ENCODE data around the gene LAMTOR3. TPM values are rescaled to one million over a fixed set of nuclear protein-coding genes. Genes with fewer than 3 reads are reported as not detected.

LAMTOR3 gene
- polyA plus RNA-seq, 1 of the 3 experiments (the other 2 are of a cell fraction) = 20.8 TPM

- TF ChIP-seq SIN3A (IDR thresholded peaks at IDR 0.05; ENCODE audit: borderline replicate concordance, low read depth, low read length) = no peak
- TF ChIP-seq SMC3 (IDR thresholded peaks at IDR 0.05; ENCODE audit: low read depth, low read length) = no peak
- TF ChIP-seq TEAD4 (IDR thresholded peaks at IDR 0.05; ENCODE audit: borderline replicate concordance, insufficient read depth) = no peak
- TF ChIP-seq NRF1 (IDR thresholded peaks at IDR 0.05; ENCODE audit: low read depth, low read length) = no peak
- no peak for TF ChIP-seq TAF1 (IDR thresholded peaks at IDR 0.05; ENCODE audit: borderline replicate concordance, low read depth, low read length)
- no peak for TF ChIP-seq FOXM1 (IDR thresholded peaks at IDR 0.05; ENCODE audit: low read depth)
- no peak for TF ChIP-seq NFIC (IDR thresholded peaks at IDR 0.05; ENCODE audit: borderline replicate concordance)
- TF ChIP-seq, protein P1, sequence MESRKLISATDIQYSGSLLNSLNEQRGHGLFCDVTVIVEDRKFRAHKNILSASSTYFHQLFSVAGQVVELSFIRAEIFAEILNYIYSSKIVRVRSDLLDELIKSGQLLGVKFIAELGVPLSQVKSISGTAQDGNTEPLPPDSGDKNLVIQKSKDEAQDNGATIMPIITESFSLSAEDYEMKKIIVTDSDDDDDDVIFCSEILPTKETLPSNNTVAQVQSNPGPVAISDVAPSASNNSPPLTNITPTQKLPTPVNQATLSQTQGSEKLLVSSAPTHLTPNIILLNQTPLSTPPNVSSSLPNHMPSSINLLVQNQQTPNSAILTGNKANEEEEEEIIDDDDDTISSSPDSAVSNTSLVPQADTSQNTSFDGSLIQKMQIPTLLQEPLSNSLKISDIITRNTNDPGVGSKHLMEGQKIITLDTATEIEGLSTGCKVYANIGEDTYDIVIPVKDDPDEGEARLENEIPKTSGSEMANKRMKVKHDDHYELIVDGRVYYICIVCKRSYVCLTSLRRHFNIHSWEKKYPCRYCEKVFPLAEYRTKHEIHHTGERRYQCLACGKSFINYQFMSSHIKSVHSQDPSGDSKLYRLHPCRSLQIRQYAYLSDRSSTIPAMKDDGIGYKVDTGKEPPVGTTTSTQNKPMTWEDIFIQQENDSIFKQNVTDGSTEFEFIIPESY (IDR thresholded peaks at IDR 0.05; ENCODE audit: borderline replicate concordance, low read depth) = no peak
- TF ChIP-seq FOSL2 (IDR thresholded peaks at IDR 0.05; ENCODE audit: borderline replicate concordance, low read depth) = no peak
- TF ChIP-seq, protein P2, sequence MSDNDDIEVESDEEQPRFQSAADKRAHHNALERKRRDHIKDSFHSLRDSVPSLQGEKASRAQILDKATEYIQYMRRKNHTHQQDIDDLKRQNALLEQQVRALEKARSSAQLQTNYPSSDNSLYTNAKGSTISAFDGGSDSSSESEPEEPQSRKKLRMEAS (IDR thresholded peaks at IDR 0.05; ENCODE audit: low read depth) = no peak
- TF ChIP-seq TCF12 (IDR thresholded peaks at IDR 0.05) = no peak
- TF ChIP-seq FOXJ3 (CRISPR knock-in tag; IDR thresholded peaks at IDR 0.05) = no peak
- TF ChIP-seq, protein P3, sequence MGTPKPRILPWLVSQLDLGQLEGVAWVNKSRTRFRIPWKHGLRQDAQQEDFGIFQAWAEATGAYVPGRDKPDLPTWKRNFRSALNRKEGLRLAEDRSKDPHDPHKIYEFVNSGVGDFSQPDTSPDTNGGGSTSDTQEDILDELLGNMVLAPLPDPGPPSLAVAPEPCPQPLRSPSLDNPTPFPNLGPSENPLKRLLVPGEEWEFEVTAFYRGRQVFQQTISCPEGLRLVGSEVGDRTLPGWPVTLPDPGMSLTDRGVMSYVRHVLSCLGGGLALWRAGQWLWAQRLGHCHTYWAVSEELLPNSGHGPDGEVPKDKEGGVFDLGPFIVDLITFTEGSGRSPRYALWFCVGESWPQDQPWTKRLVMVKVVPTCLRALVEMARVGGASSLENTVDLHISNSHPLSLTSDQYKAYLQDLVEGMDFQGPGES (IDR thresholded peaks at IDR 0.05; ENCODE audit: low read depth, low read length) = no peak
- Histone ChIP-seq H3K4me1 (ENCODE audit: control insufficient read depth in 1 of 2, insufficient read depth in 2 of 2, low read depth in 1 of 2, low read length in 1 of 2) (peaks cover 0 to 12% of the 10 kb centered on the region in 2 experiments; a peak in 2 of 4 replicates), H3K9ac (no peak overlapping the region), H3K4me3 (ENCODE audit: low read depth in 2 of 2, low read length in 1 of 2) (no peak overlapping the region), H3F3A (replicated peaks; ENCODE audit: insufficient read depth) (no peaks in the 10 kb centered on the region), H3K27me3 (ENCODE audit: insufficient read depth) (no peaks in the 10 kb centered on the region), H3K9me3 (no peaks in the 10 kb centered on the region), H2AFZ (ENCODE audit: low read depth) (no peak overlapping the region), H3K27ac (ENCODE audit: low read depth in 2 of 2, low read length in 1 of 2) (no peak overlapping the region), H3K79me2 (ENCODE audit: insufficient read depth) (no peaks in the 10 kb centered on the region), H3K4me2 (no peak overlapping the region), H3K36me3 (replicated peaks in 1 of 2; ENCODE audit: control insufficient read depth in 1 of 2, insufficient read depth in 2 of 2, low read length in 1 of 2) (no peaks in the 10 kb centered on the region), H3K9me2 (no peaks in the 10 kb centered on the region), H4K20me1 (ENCODE audit: insufficient read depth) (no peaks in the 10 kb centered on the region)
- ChIA-PET POLR2A (no interaction called here), CTCF (no interaction called here)
- 80% methylated on average over 4 of the region's 4 CpGs for WGBS (ENCODE audit: low lambda C conversion rate)
- DNase-seq = no peak
Measured at GRCh38 chr4:99841129-99841528, 53.1 kb downstream of the LAMTOR3 start.

DNA sequence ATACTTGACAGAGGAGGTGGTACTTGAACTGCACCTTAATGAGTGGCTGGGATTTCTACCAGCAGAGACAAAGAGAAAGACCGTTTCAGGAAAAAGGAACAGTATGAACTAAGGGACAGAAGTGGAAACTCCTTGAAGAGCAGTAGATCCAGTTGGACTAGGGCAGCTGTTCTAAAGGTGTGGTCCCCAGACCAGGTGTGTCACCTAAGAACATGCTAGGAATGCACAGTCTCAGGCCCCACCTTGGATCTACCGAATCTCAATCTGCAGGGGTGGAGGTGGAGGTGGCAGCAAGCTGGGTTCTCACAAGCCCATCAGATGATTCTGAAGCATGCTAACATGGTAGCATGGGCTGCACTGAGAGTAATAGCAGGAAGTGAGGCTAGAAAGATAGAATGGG lies 55.3 kb downstream of the LAMTOR3 start:
- H3K9me2 ChIP-seq = no peaks in the 10 kb centered on the region
- no peak overlapping the region for H3K4me2 ChIP-seq
- H3K9me3 ChIP-seq = no peaks in the 10 kb centered on the region
- WGBS (ENCODE audit: low lambda C conversion rate) = 56% methylated on average over 2 of the region's 2 CpGs
- no peak for DNase-seq
- H3K4me1 ChIP-seq (ENCODE audit: control insufficient read depth in 1 of 2, insufficient read depth in 2 of 2, low read depth in 1 of 2, low read length in 1 of 2) = peaks cover 0 to under 1% of the 10 kb centered on the region in 2 experiments; a peak in 1 of 4 replicates
- no peak overlapping the region for H3K4me3 ChIP-seq (ENCODE audit: low read depth in 2 of 2, low read length in 1 of 2)
- H3K27me3 ChIP-seq (ENCODE audit: insufficient read depth) = no peaks in the 10 kb centered on the region
- H3K9ac ChIP-seq = no peak overlapping the region
- no peak overlapping the region for H2AFZ ChIP-seq (ENCODE audit: low read depth)
- no peaks in the 10 kb centered on the region for H3F3A ChIP-seq (replicated peaks; ENCODE audit: insufficient read depth)
- no peak overlapping the region for H3K27ac ChIP-seq (ENCODE audit: low read depth in 2 of 2, low read length in 1 of 2)
- no peaks in the 10 kb centered on the region for H3K36me3 ChIP-seq (replicated peaks in 1 of 2; ENCODE audit: control insufficient read depth in 1 of 2, insufficient read depth in 2 of 2, low read length in 1 of 2)
- no peaks in the 10 kb centered on the region for H4K20me1 ChIP-seq (ENCODE audit: insufficient read depth)
- CTCF ChIA-PET = interaction anchor here (1.0 kb wide), 1 partner anchor 76 kb away, joined by 3 read pairs; no protein-coding TSS in a partner anchor
- H3K79me2 ChIP-seq (ENCODE audit: insufficient read depth) = no peaks in the 10 kb centered on the region
- POLR2A ChIA-PET = no interaction called here
- TF ChIP-seq RXRA (IDR thresholded peaks at IDR 0.05; ENCODE audit: borderline replicate concordance, low read depth) (no peak), USF2 (IDR thresholded peaks at IDR 0.05; ENCODE audit: borderline replicate concordance, low read depth, low read length) (no peak), MEF2A (IDR thresholded peaks at IDR 0.05; ENCODE audit: borderline replicate concordance, low read depth) (no peak), RFX5 (IDR thresholded peaks at IDR 0.05; ENCODE audit: low read length) (no peak), NRF1 (IDR thresholded peaks at IDR 0.05; ENCODE audit: low read depth, low read length) (no peak), RCOR1 (IDR thresholded peaks at IDR 0.05; ENCODE audit: low read length) (no peak), FOSL2 (IDR thresholded peaks at IDR 0.05; ENCODE audit: borderline replicate concordance, low read depth) (no peak)
- TF ChIP-seq, protein P1 (IDR thresholded peaks at IDR 0.05; ENCODE audit: borderline replicate concordance, low read depth) = no peak
- TF ChIP-seq, protein P4, sequence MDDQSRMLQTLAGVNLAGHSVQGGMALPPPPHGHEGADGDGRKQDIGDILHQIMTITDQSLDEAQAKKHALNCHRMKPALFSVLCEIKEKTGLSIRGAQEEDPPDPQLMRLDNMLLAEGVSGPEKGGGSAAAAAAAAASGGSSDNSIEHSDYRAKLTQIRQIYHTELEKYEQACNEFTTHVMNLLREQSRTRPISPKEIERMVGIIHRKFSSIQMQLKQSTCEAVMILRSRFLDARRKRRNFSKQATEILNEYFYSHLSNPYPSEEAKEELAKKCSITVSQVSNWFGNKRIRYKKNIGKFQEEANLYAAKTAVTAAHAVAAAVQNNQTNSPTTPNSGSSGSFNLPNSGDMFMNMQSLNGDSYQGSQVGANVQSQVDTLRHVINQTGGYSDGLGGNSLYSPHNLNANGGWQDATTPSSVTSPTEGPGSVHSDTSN (IDR thresholded peaks at IDR 0.05) = no peak

Data from SK-N-SH (cell line).